K562 (cell line): ENCODE measurements around the gene RCC1. TPM values are rescaled to one million over a fixed set of nuclear protein-coding genes. Genes with fewer than 3 reads are reported as not detected.

Experiments used
- ARID2 ChIP-seq: fragments of 450-650 bp; IDR thresholded peaks from 2 replicates; pipeline ENCODE4 v1.6.1; 2017; ENCODE audit warnings: antibody characterized with exemption, mild to moderate bottlenecking
- CEBPB ChIP-seq: fragments of 450-650 bp; IDR thresholded peaks from 2 replicates; pipeline ENCODE4 v1.6.1; 2016; ENCODE audit warnings: missing genetic modification characterization, missing compliant biosample characterization
- EGR1 ChIP-seq: fragments of 450-650 bp; conservative IDR thresholded peaks from 2 replicates; pipeline ENCODE4 v1.6.1; 2017; ENCODE audit warnings: mild to moderate bottlenecking
- ETV5 ChIP-seq: sonication (generic); formaldehyde crosslinking; IDR thresholded peaks from 2 replicates; pipeline ENCODE4 v1.4.0; 2020; ENCODE audit warnings: low read depth, mild to moderate bottlenecking, missing genetic modification reagents
- FOSL1 ChIP-seq: fragments of 200-800 bp; sonication (Bioruptor generic); conservative IDR thresholded peaks from 2 replicates; pipeline ENCODE4 v1.6.1; 2016; ENCODE audit warnings: missing genetic modification characterization, missing compliant biosample characterization
- FOXM1 ChIP-seq, 2 experiments: fragments of 450-650 bp in 1 of 2; sonication (generic) in 1 of 2; formaldehyde crosslinking in 1 of 2; IDR thresholded peaks; 2 replicates each; pipeline versions ENCODE4 v1.6.1 to v1.9.0; 2017 to 2022; ENCODE audit warnings: low read depth in 2 of 2, mild to moderate bottlenecking in 2 of 2, missing genetic modification reagents in 1 of 2, moderate library complexity in 1 of 2
- MBD2 ChIP-seq: sonication (generic); IDR thresholded peaks from 2 replicates; pipeline ENCODE4 v1.6.1; 2016; ENCODE audit warnings: low read depth, borderline replicate concordance
- PHF21A ChIP-seq: fragments of 450-650 bp; IDR thresholded peaks from 2 replicates; pipeline ENCODE4 v1.6.1; 2017; ENCODE audit warnings: low read depth, borderline replicate concordance
- PHF8 ChIP-seq: fragments of 200-600 bp; sonication (generic); IDR thresholded peaks from 2 replicates; pipeline ENCODE4 v1.6.1; 2012; ENCODE audit warnings: mixed run types, mild to moderate bottlenecking, inconsistent platforms, low read length, moderate library complexity, borderline replicate concordance
- POLR3A ChIP-seq: IDR thresholded peaks from 2 replicates; pipeline ENCODE4 v1.6.1; 2011; ENCODE audit warnings: borderline replicate concordance, mild to moderate bottlenecking, moderate library complexity; ENCODE audit not compliant: insufficient read length, insufficient read depth; ENCODE audit errors: extremely low read depth
- RFX1 ChIP-seq: fragments of 450-650 bp; IDR thresholded peaks from 2 replicates; pipeline ENCODE4 v1.6.1; 2016; ENCODE audit warnings: mild to moderate bottlenecking, moderate library complexity
- STAG1 ChIP-seq: sonication (generic); formaldehyde crosslinking; IDR thresholded peaks from 2 replicates; pipeline ENCODE4 v1.5.0; 2020; ENCODE audit warnings: missing genetic modification reagents, borderline replicate concordance
- TCF3 ChIP-seq: sonication (generic); formaldehyde crosslinking; IDR thresholded peaks from 2 replicates; pipeline ENCODE4 v1.4.0; 2020; ENCODE audit warnings: mild to moderate bottlenecking, missing genetic modification reagents
- TOE1 ChIP-seq, 2 experiments: fragments of 450-650 bp in 1 of 2; sonication (generic) in 1 of 2; formaldehyde crosslinking in 1 of 2; IDR thresholded peaks; 2 replicates each; pipeline versions ENCODE4 v1.7.1 to v1.8.0; 2016 to 2022; ENCODE audit warnings: borderline replicate concordance in 2 of 2, mild to moderate bottlenecking in 2 of 2, antibody characterized with exemption in 1 of 2, inconsistent platforms in 1 of 2, low read depth in 1 of 2, missing genetic modification reagents in 1 of 2, moderate library complexity in 1 of 2
- ZC3H4 ChIP-seq: sonication (generic); formaldehyde crosslinking; IDR thresholded peaks from 2 replicates; pipeline ENCODE4 v1.9.0; 2021; ENCODE audit warnings: missing genetic modification reagents, borderline replicate concordance
- ZNF23 ChIP-seq: fragments of 250-450 bp; sonication (Bioruptor Pico); IDR thresholded peaks from 2 replicates; pipeline ENCODE4 v1.4.0; 2020; ENCODE audit warnings: mild to moderate bottlenecking
- polyA plus RNA-seq, 8 experiments: library from polyadenylated mRNA; depleted of rRNA in 4 of 8; stranded (reverse) in 5 of 8; unstranded in 3 of 8; fragments of >200 nt; fragmentation: Nextera tagmentation in 2 of 8; fragmentation: Illumina TruSeq in 1 of 8; extraction: Ambion mirVana in 2 of 8; extraction: Trizol in 1 of 8; gene quantifications; 2 replicates each; pipeline versions ENCODE4 v1.2.1 to v1.2.3, GENCODE V29; 2011 to 2014; ENCODE audit warnings: inconsistent platforms in 1 of 8, missing spikeins in 1 of 8
- total RNA-seq, 7 experiments: library from RNA; depleted of rRNA in 6 of 7; stranded (reverse); fragments of >200 nt in 6 of 7; fragmentation: Illumina TruSeq in 2 of 7; extraction: Trizol in 2 of 7; gene quantifications; 2 replicates each; pipeline versions ENCODE4 v1.2.1 to v1.2.3, GENCODE V29; 2011 to 2021; ENCODE audit warnings: low replicate concordance in 1 of 7
- TF ChIP-seq, protein P1 (sequence below): sonication (generic); formaldehyde crosslinking; IDR thresholded peaks from 2 replicates; pipeline ENCODE4 v1.8.1; 2023; ENCODE audit warnings: mild to moderate bottlenecking, missing genetic modification reagents
- TF ChIP-seq, protein P2 (sequence below): fragments of 250-450 bp; sonication (Bioruptor Pico); IDR thresholded peaks from 2 replicates; pipeline ENCODE4 v1.9.0; 2021; ENCODE audit warnings: mild to moderate bottlenecking
- TF ChIP-seq, protein P3 (sequence below): fragments of 150-350 bp; IDR thresholded peaks from 2 replicates; pipeline ENCODE4 v1.6.1; 2014; ENCODE audit warnings: low read depth, mild to moderate bottlenecking, low read length, borderline replicate concordance
- TF ChIP-seq, protein P4 (sequence below): IDR thresholded peaks from 2 replicates; pipeline ENCODE4 v1.6.1; 2011; ENCODE audit not compliant: insufficient read length; ENCODE audit errors: extremely low read depth

The RCC1 gene
- total and polyA plus RNA-seq, 9 of the 15 experiments (the other 6 are each of a cell fraction or from before 2014, with no cell fraction given), result 16.4 to 202 (median 107) TPM

DNA sequence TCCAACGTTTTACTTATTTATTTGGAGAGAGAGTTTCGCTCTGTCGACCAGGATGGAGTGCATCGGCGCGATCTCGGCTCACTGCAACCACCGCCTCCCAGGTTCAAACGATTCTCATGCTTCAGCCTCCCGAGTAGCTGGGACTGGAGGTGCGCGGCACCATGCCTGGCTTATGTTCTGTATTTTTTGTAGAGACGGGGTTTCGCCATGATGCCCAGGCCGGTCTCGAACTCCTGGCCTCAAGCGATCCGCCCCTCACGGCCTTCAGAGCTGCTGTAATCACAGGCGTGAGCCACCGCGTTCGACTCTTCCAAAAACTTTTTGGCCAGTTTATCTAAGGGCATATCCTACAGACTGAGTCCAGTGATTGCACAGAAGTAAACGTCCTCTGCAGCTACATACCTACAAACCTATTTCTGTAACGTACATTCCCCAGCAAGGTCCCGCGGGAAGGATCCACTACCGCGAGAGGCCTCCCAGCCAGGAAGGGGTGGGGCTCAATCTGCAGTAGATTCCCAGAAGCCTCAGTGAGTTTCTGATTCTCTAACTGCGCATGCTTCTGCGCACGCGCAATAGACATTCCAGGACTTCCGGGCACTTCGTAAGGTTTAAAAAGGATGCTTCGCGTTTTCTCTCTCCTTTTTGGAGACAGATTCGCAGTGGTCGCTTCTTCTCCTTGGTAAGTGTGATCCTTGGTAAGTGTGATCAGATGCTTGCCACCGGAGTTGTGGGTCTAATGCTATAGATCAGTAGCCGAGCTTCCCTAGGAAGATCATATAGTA is at the start of gene RCC1 (continued):
- TF ChIP-seq POLR3A (no peak), ARID2 (no peak), RFX1 (no peak), ZC3H4 (no peak), TCF3 (CRISPR knock-in tag) (peak; percentile 42; the same call in 1 of the 2 replicates), TOE1 (IDR thresholded peaks at IDR 0.05; ENCODE audit: borderline replicate concordance) (peak; percentile 32; the same call in 1 of the 2 replicates), TOE1 (CRISPR knock-in tag; IDR thresholded peaks at IDR 0.05; ENCODE audit: borderline replicate concordance, low read depth) (no peak), PHF21A (no peak; the same call in 1 of the 2 replicates), MBD2 (peak; percentile 93), CEBPB (tag) (peak; percentile 74), FOSL1 (no peak), ETV5 (CRISPR knock-in tag) (peak; percentile 54), PHF8 (peak; percentile 86), EGR1 (no peak), FOXM1 (IDR thresholded peaks at IDR 0.05; ENCODE audit: low read depth) (peak; percentile 10; the same call in 1 of the 2 replicates), FOXM1 (CRISPR knock-in tag; IDR thresholded peaks at IDR 0.05; ENCODE audit: low read depth) (no peak), STAG1 (CRISPR knock-in tag) (no peak), ZNF23 (no peak)
- TF ChIP-seq, protein P1, sequence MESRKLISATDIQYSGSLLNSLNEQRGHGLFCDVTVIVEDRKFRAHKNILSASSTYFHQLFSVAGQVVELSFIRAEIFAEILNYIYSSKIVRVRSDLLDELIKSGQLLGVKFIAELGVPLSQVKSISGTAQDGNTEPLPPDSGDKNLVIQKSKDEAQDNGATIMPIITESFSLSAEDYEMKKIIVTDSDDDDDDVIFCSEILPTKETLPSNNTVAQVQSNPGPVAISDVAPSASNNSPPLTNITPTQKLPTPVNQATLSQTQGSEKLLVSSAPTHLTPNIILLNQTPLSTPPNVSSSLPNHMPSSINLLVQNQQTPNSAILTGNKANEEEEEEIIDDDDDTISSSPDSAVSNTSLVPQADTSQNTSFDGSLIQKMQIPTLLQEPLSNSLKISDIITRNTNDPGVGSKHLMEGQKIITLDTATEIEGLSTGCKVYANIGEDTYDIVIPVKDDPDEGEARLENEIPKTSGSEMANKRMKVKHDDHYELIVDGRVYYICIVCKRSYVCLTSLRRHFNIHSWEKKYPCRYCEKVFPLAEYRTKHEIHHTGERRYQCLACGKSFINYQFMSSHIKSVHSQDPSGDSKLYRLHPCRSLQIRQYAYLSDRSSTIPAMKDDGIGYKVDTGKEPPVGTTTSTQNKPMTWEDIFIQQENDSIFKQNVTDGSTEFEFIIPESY (CRISPR knock-in tag), result peak; percentile 73
- TF ChIP-seq, protein P2, sequence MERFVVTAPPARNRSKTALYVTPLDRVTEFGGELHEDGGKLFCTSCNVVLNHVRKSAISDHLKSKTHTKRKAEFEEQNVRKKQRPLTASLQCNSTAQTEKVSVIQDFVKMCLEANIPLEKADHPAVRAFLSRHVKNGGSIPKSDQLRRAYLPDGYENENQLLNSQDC (CRISPR knock-in tag), result peak; percentile 98
- TF ChIP-seq, protein P3, sequence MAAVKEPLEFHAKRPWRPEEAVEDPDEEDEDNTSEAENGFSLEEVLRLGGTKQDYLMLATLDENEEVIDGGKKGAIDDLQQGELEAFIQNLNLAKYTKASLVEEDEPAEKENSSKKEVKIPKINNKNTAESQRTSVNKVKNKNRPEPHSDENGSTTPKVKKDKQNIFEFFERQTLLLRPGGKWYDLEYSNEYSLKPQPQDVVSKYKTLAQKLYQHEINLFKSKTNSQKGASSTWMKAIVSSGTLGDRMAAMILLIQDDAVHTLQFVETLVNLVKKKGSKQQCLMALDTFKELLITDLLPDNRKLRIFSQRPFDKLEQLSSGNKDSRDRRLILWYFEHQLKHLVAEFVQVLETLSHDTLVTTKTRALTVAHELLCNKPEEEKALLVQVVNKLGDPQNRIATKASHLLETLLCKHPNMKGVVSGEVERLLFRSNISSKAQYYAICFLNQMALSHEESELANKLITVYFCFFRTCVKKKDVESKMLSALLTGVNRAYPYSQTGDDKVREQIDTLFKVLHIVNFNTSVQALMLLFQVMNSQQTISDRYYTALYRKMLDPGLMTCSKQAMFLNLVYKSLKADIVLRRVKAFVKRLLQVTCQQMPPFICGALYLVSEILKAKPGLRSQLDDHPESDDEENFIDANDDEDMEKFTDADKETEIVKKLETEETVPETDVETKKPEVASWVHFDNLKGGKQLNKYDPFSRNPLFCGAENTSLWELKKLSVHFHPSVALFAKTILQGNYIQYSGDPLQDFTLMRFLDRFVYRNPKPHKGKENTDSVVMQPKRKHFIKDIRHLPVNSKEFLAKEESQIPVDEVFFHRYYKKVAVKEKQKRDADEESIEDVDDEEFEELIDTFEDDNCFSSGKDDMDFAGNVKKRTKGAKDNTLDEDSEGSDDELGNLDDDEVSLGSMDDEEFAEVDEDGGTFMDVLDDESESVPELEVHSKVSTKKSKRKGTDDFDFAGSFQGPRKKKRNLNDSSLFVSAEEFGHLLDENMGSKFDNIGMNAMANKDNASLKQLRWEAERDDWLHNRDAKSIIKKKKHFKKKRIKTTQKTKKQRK, result no peak
- TF ChIP-seq, protein P4, sequence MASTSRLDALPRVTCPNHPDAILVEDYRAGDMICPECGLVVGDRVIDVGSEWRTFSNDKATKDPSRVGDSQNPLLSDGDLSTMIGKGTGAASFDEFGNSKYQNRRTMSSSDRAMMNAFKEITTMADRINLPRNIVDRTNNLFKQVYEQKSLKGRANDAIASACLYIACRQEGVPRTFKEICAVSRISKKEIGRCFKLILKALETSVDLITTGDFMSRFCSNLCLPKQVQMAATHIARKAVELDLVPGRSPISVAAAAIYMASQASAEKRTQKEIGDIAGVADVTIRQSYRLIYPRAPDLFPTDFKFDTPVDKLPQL, result peak; percentile 99
